Endodermal cell (in vitro differentiated cells): ENCODE results near the gene SORCS2. TPM values are rescaled to one million over a fixed set of nuclear protein-coding genes. Genes with fewer than 3 reads are reported as not detected.

Experiments
- DNase-seq: peaks from one replicate; pipeline ENCODE4 v3.0.0-alpha.2; 2017
- H3K27ac ChIP-seq: 2 replicates; pipeline ENCODE4 v1.5.1; 2013; ENCODE audit warnings: mild to moderate bottlenecking, low read depth, low read length, moderate library complexity
- H3K27me3 ChIP-seq: 2 replicates; pipeline ENCODE4 v1.6.1; 2013; ENCODE audit warnings: mild to moderate bottlenecking, low read length, moderate library complexity; ENCODE audit not compliant: insufficient read depth, control insufficient read depth, poor library complexity, severe bottlenecking
- H3K36me3 ChIP-seq: 2 replicates; pipeline ENCODE4 v1.7.0; 2013; ENCODE audit warnings: mild to moderate bottlenecking, low read length, moderate library complexity; ENCODE audit not compliant: control insufficient read depth, insufficient read depth
- H3K4me1 ChIP-seq: one replicate; pipeline ENCODE4 v1.7.0; 2013; ENCODE audit warnings: low read length; ENCODE audit not compliant: control insufficient read depth, insufficient read depth
- H3K4me3 ChIP-seq: 2 replicates; pipeline ENCODE4 v1.5.1; 2013; ENCODE audit warnings: mild to moderate bottlenecking, low read length, moderate library complexity
- H3K9ac ChIP-seq: 2 replicates; pipeline ENCODE4 v1.6.1; 2013; ENCODE audit warnings: mild to moderate bottlenecking, low read length, moderate library complexity; ENCODE audit not compliant: poor library complexity, severe bottlenecking; ENCODE audit errors: extremely low read depth
- H3K9me3 ChIP-seq: 2 replicates; pipeline ENCODE4 v1.6.1; 2013; ENCODE audit warnings: mild to moderate bottlenecking, low read length, moderate library complexity; ENCODE audit not compliant: control insufficient read depth
- H3K27ac Mint-ChIP-seq: 2 replicates; pipeline ENCODE4 v1.8.0; 2020; ENCODE audit warnings: mixed read lengths
- H3K27me3 Mint-ChIP-seq: 2 replicates; pipeline ENCODE4 v1.8.0; 2021; ENCODE audit warnings: mild to moderate bottlenecking, mixed read lengths; ENCODE audit not compliant: insufficient read depth
- H3K36me3 Mint-ChIP-seq: 2 replicates; pipeline ENCODE4 v1.8.0; 2020; ENCODE audit warnings: low read depth, mixed read lengths
- H3K4me1 Mint-ChIP-seq: 2 replicates; pipeline ENCODE4 v1.8.0; 2020; ENCODE audit warnings: mixed read lengths
- H3K4me3 Mint-ChIP-seq: 2 replicates; pipeline ENCODE4 v1.8.0; 2020; ENCODE audit warnings: mild to moderate bottlenecking, moderate library complexity, mixed read lengths
- H3K9me3 Mint-ChIP-seq: 2 replicates; pipeline ENCODE4 v1.8.0; 2020; ENCODE audit warnings: mild to moderate bottlenecking, mixed read lengths
- WGBS, 2 experiments: methylation state at CpG; one replicate each; pipeline versions ENCODE4 v1.1.5 to v1.1.7; 2013; ENCODE audit warnings: missing lambda C conversion rate in 2 of 2, mixed read lengths in 1 of 2; ENCODE audit not compliant: insufficient coverage in 1 of 2, insufficient read length in 1 of 2; 5-methylcytosine and 5-hydroxymethylcytosine counted together
- total RNA-seq, 2 donors: library from RNA; stranded (reverse); fragmentation: NEBNext Ultra II Directional in 1 of 2; extraction: Animal tissue kit (Norgen Biotek cat#: 25700) in 1 of 2; gene quantifications; 2 replicates in 1 of 2; 3 replicates in 1 of 2; pipeline ENCODE4 v1.2.1, GENCODE V29; 2021
- TF ChIP-seq, protein P1 (sequence below): fragments of 200-600 bp; sonication (generic); conservative IDR thresholded peaks from 2 replicates; pipeline ENCODE4 v1.5.0; 2021; ENCODE audit warnings: antibody characterized with exemption, mild to moderate bottlenecking

Gene SORCS2
- total RNA-seq, 2 donors from 2014 or later = 1.4 to 1.9 TPM

- Histone ChIP-seq H3K9ac (no peak overlapping the region), H3K4me3 (no peak overlapping the region), H3K4me1 (peaks cover 6% of the 10 kb centered on the region), H3K27me3 (no peaks in the 10 kb centered on the region), H3K27ac (no peak overlapping the region), H3K36me3 (no peaks in the 10 kb centered on the region), H3K9me3 (no peaks in the 10 kb centered on the region)
- no peaks in the 10 kb centered on the region for H3K36me3 Mint-ChIP-seq
- WGBS, 2 experiments = 92 to 98% methylated on average over 5 to 8 of the region's 8 CpGs
- H3K4me3 Mint-ChIP-seq = no peak overlapping the region
- TF ChIP-seq, protein P1, sequence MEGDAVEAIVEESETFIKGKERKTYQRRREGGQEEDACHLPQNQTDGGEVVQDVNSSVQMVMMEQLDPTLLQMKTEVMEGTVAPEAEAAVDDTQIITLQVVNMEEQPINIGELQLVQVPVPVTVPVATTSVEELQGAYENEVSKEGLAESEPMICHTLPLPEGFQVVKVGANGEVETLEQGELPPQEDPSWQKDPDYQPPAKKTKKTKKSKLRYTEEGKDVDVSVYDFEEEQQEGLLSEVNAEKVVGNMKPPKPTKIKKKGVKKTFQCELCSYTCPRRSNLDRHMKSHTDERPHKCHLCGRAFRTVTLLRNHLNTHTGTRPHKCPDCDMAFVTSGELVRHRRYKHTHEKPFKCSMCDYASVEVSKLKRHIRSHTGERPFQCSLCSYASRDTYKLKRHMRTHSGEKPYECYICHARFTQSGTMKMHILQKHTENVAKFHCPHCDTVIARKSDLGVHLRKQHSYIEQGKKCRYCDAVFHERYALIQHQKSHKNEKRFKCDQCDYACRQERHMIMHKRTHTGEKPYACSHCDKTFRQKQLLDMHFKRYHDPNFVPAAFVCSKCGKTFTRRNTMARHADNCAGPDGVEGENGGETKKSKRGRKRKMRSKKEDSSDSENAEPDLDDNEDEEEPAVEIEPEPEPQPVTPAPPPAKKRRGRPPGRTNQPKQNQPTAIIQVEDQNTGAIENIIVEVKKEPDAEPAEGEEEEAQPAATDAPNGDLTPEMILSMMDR = no peak
- no peak overlapping the region for H3K27ac Mint-ChIP-seq
- H3K4me1 Mint-ChIP-seq = peaks cover 8% of the 10 kb centered on the region
- H3K27me3 Mint-ChIP-seq = no peaks in the 10 kb centered on the region
- no peak for DNase-seq
- no peaks in the 10 kb centered on the region for H3K9me3 Mint-ChIP-seq
Observed at GRCh38 chr4:7300711-7301095, 108.4 kb downstream of the SORCS2 start.

DNA sequence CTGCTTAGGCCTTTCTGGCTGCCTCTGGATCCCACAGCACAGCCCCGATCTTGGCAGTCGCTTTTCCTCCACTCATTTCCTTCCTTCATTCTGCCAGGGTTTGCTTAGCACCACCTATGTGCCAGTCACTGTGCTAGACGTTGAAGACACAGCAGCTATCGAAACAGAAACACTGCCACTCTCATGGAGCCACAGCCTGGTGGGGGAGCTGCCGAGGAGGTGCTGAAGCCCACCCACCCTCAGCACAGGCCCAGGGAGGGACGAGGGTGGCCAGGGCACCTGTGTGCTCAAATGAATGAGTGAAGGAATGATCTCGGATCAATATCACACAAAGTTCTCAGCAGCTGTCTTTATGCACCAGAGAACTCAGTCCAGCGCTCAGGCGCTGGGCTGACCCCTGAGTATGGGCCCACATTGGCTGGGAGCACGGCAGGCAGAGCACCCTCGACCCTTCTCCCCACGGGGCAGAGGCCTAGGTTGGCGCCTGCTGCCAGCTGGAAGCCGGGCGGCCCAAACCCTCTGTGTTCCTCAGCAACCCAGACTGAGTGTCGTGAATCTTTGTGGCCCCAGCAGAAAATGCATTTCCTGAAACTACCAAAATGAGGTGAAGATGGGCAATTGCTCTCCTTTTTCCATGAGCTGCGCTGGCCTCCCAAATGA is 108.9 kb downstream of the SORCS2 start:
- TF ChIP-seq, protein P1 = no peak
- no peaks in the 10 kb centered on the region for H3K36me3 ChIP-seq
- peaks cover 8% of the 10 kb centered on the region for H3K4me1 Mint-ChIP-seq
- no peaks in the 10 kb centered on the region for H3K27me3 Mint-ChIP-seq
- H3K9me3 ChIP-seq = no peaks in the 10 kb centered on the region
- no peak for DNase-seq
- H3K27ac ChIP-seq = no peak overlapping the region
- 91 to 98% methylated on average over 11 to 17 of the region's 17 CpGs for WGBS, 2 experiments
- no peak overlapping the region for H3K4me3 Mint-ChIP-seq
- H3K9ac ChIP-seq = no peak overlapping the region
- H3K36me3 Mint-ChIP-seq = no peaks in the 10 kb centered on the region
- H3K4me3 ChIP-seq = no peak overlapping the region
- H3K4me1 ChIP-seq = peaks cover 6% of the 10 kb centered on the region
- H3K9me3 Mint-ChIP-seq = no peaks in the 10 kb centered on the region
- no peaks in the 10 kb centered on the region for H3K27me3 ChIP-seq
- H3K27ac Mint-ChIP-seq = no peak overlapping the region

DNA sequence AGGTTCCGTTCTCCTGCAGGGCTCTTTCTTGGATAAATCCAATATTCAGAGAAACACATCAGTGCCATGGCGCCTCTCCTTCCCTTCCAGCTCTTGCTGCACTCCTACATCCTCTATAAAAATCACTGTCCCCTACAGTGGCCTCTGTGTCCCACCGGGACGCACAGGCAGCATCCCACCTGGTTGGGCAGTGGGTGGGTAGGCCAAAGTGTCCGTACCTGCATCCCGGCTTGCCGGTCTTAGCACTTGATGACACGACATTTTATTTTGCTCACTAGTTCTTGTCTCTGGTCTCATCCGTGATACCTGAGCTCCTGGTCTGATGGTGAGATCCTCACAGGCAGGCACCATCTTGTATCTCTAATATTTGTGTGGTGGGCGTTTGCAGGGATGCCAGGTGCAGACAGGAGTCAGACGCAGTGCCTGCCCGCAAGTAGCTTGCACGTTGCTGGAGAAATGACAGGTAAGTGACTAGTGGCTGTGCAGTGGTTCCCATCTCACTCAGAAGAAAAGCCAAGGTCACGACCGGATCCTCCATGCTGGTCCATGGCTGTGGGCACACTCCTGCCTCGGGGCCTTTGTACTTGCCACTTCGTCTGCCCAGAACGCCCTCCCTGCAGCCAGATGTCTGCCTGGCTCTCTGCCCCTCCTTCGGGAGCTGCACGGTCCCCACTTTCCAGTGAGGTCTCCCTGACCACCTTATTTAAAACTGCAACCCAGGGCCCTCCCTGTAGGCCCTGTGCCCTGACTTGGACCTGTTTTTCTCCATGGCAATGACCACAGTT is 109.7 kb downstream of the SORCS2 start:
- H3K27me3 ChIP-seq = no peaks in the 10 kb centered on the region
- 89 to 90% methylated on average over 20 of the region's 20 CpGs for WGBS, 2 experiments
- H3K27me3 Mint-ChIP-seq = no peaks in the 10 kb centered on the region
- DNase-seq = no peak
- no peaks in the 10 kb centered on the region for H3K9me3 ChIP-seq
- TF ChIP-seq, protein P1 = no peak
- no peak overlapping the region for H3K4me3 ChIP-seq
- peaks cover 8% of the 10 kb centered on the region for H3K4me1 Mint-ChIP-seq
- no peak overlapping the region for H3K9ac ChIP-seq
- no peak overlapping the region for H3K27ac ChIP-seq
- no peaks in the 10 kb centered on the region for H3K36me3 ChIP-seq
- no peaks in the 10 kb centered on the region for H3K36me3 Mint-ChIP-seq
- no peak overlapping the region for H3K4me3 Mint-ChIP-seq
- H3K4me1 ChIP-seq = peaks cover 6% of the 10 kb centered on the region
- H3K27ac Mint-ChIP-seq = peak overlapping the region; percentile 44
- H3K9me3 Mint-ChIP-seq = no peaks in the 10 kb centered on the region
